Breast epithelium (tissue), 4 donors: ENCODE results near the gene SCN3A. TPM values are rescaled to one million over a fixed set of nuclear protein-coding genes. Genes with fewer than 3 reads are reported as not detected.

Source experiments
- DNase-seq, 2 donors: peaks; one replicate each; pipeline ENCODE4 v3.0.0-alpha.2; 2019; ENCODE audit warnings: low spot score in 2 of 2
- H3K27ac ChIP-seq, 2 donors: fragments of 200-600 bp; sonication (generic) in 1 of 2; one replicate each; pipeline ENCODE4 v1.5.1; 2016 to 2019; ENCODE audit warnings: mild to moderate bottlenecking in 1 of 2
- H3K27me3 ChIP-seq, 2 donors: fragments of 200-600 bp; sonication (generic) in 1 of 2; one replicate each; pipeline versions ENCODE4 v1.5.1 to v1.6.0; 2017 to 2019; ENCODE audit warnings: control low read depth in 1 of 2, mild to moderate bottlenecking in 1 of 2
- H3K36me3 ChIP-seq: fragments of 200-600 bp; one replicate; pipeline ENCODE4 v1.5.1; 2019
- H3K4me1 ChIP-seq, 2 donors: fragments of 200-600 bp; sonication (generic); one replicate each; pipeline ENCODE4 v1.5.1; 2016 to 2019; ENCODE audit warnings: control low read depth in 1 of 2
- H3K4me3 ChIP-seq, 3 donors: fragments of 200-600 bp; sonication (generic); 1 replicate in 2 of 3; 2 replicates in 1 of 3; pipeline ENCODE4 v1.5.1; 2016 to 2019; ENCODE audit warnings: mild to moderate bottlenecking in 3 of 3, moderate library complexity in 2 of 3
- H3K9me3 ChIP-seq, 2 donors: fragments of 200-600 bp; sonication (generic) in 1 of 2; one replicate each; pipeline ENCODE4 v1.5.1; 2016 to 2019; ENCODE audit warnings: control low read depth in 1 of 2
- POLR2A ChIP-seq: fragments of 450-650 bp; IDR thresholded peaks from one replicate; pipeline ENCODE4 v1.6.1; 2016; ENCODE audit warnings: antibody characterized with exemption, mild to moderate bottlenecking, moderate library complexity
- POLR2AphosphoS5 ChIP-seq, 3 donors: sonication (generic); formaldehyde crosslinking; IDR thresholded peaks; one replicate each; pipeline ENCODE4 v1.6.1; 2017; ENCODE audit warnings: antibody characterized with exemption in 3 of 3
- intact Hi-C: fragments of 100-400 bp; cut with DNase I; formaldehyde crosslinking; loops from one replicate; pipeline ENCODE4 v1.15.1; 2023; ENCODE audit warnings: low total_unique reads
- total RNA-seq, 3 donors: library from RNA; depleted of rRNA; stranded (reverse); fragments of >200 nt; gene quantifications; one replicate each; pipeline ENCODE4 v1.1.0, GENCODE V29; 2016
- TF ChIP-seq, protein P1 (sequence below), 3 donors: fragments of 450-650 bp; IDR thresholded peaks; one replicate each; pipeline ENCODE4 v1.5.1; 2016 to 2017; ENCODE audit warnings: antibody characterized with exemption in 3 of 3, mild to moderate bottlenecking in 3 of 3, moderate library complexity in 3 of 3

SCN3A gene
- total RNA-seq, 3 donors from 2014 or later = 0.64 to 5.3 (median 1.6) TPM

GRCh38 chr2:165155152-165155551 lies 48.7 kb downstream of the SCN3A start:
- Histone ChIP-seq H3K4me1 (no peaks in the 10 kb centered on the region), H3K27ac (no peak overlapping the region), H3K9me3 (no peaks in the 10 kb centered on the region), H3K36me3 (no peaks in the 10 kb centered on the region), H3K4me3 (no peak overlapping the region), H3K27me3 (no peaks in the 10 kb centered on the region)
- intact Hi-C loops = no loop called here
- TF ChIP-seq POLR2AphosphoS5 (IDR thresholded peaks at IDR 0.05) (no peak), POLR2A (no peak)
- TF ChIP-seq, protein P1, sequence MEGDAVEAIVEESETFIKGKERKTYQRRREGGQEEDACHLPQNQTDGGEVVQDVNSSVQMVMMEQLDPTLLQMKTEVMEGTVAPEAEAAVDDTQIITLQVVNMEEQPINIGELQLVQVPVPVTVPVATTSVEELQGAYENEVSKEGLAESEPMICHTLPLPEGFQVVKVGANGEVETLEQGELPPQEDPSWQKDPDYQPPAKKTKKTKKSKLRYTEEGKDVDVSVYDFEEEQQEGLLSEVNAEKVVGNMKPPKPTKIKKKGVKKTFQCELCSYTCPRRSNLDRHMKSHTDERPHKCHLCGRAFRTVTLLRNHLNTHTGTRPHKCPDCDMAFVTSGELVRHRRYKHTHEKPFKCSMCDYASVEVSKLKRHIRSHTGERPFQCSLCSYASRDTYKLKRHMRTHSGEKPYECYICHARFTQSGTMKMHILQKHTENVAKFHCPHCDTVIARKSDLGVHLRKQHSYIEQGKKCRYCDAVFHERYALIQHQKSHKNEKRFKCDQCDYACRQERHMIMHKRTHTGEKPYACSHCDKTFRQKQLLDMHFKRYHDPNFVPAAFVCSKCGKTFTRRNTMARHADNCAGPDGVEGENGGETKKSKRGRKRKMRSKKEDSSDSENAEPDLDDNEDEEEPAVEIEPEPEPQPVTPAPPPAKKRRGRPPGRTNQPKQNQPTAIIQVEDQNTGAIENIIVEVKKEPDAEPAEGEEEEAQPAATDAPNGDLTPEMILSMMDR (IDR thresholded peaks at IDR 0.05) = no peak
- no peak for DNase-seq

- intact Hi-C loops = no loop called here
- no peak overlapping the region for H3K4me3 ChIP-seq
- TF ChIP-seq, protein P1 (IDR thresholded peaks at IDR 0.05) = no peak
- no peaks in the 10 kb centered on the region for H3K4me1 ChIP-seq
- DNase-seq = no peak
- no peaks in the 10 kb centered on the region for H3K27me3 ChIP-seq
- H3K9me3 ChIP-seq = no peaks in the 10 kb centered on the region
- H3K36me3 ChIP-seq = no peaks in the 10 kb centered on the region
- no peak overlapping the region for H3K27ac ChIP-seq
These were observed 54.4 kb downstream of the SCN3A start for GRCh38 chr2:165149439-165149838.

DNA sequence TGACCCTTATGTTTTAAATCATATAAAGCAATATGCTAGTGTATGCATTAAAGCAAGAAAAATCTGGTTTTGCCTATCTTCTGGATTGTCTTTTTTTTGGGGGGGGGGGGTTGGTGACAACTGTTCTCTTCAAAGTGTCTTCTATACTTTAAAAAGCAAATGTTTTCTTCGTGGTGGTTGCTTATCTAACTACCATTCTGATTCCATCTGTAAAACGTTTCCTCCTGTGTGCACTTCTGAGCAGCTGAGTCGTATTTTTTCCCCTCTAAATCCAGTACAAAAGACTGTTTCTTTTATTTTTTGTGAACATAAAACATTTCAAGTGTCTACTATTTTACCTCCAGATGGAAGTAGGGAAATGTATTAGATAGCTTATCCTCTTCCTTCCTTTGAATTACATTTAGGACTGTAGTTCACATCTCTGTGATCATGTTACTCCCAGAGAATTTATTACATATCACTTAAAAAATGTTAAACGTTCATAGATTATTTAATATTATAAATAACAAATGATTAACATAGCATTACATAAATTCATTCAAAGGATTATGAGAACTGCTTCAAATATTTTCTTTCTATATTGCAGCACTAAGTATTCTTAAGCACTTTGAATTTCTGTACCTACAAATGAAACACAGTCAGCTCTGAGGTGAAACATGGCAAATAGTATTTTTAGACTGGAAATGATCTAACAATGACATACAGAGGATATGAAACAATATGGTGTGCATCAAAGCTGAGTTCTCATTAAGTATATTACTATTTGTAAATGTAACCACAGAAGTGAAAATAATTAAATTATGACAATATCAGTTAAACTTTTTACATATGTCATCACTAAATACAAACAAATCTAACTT lies 56.4 kb downstream of the SCN3A start:
- no peak for DNase-seq
- H3K4me1 ChIP-seq = no peaks in the 10 kb centered on the region
- no peaks in the 10 kb centered on the region for H3K9me3 ChIP-seq
- H3K27ac ChIP-seq = no peak overlapping the region
- intact Hi-C loops = no loop called here
- TF ChIP-seq POLR2AphosphoS5 (IDR thresholded peaks at IDR 0.05) (no peak), POLR2A (no peak)
- TF ChIP-seq, protein P1 (IDR thresholded peaks at IDR 0.05) = no peak
- no peak overlapping the region for H3K4me3 ChIP-seq
- H3K27me3 ChIP-seq = no peaks in the 10 kb centered on the region
- no peaks in the 10 kb centered on the region for H3K36me3 ChIP-seq

GRCh38 chr2:165144315-165144714 lies 59.5 kb downstream of the SCN3A start:
- no peaks in the 10 kb centered on the region for H3K9me3 ChIP-seq
- TF ChIP-seq POLR2A (no peak), POLR2AphosphoS5 (IDR thresholded peaks at IDR 0.05) (no peak)
- TF ChIP-seq, protein P1 (IDR thresholded peaks at IDR 0.05) = no peak
- H3K4me3 ChIP-seq = no peak overlapping the region
- H3K27ac ChIP-seq = no peak overlapping the region
- no peaks in the 10 kb centered on the region for H3K27me3 ChIP-seq
- intact Hi-C loops = no loop called here
- DNase-seq = no peak
- H3K4me1 ChIP-seq = no peaks in the 10 kb centered on the region
- no peaks in the 10 kb centered on the region for H3K36me3 ChIP-seq

DNA sequence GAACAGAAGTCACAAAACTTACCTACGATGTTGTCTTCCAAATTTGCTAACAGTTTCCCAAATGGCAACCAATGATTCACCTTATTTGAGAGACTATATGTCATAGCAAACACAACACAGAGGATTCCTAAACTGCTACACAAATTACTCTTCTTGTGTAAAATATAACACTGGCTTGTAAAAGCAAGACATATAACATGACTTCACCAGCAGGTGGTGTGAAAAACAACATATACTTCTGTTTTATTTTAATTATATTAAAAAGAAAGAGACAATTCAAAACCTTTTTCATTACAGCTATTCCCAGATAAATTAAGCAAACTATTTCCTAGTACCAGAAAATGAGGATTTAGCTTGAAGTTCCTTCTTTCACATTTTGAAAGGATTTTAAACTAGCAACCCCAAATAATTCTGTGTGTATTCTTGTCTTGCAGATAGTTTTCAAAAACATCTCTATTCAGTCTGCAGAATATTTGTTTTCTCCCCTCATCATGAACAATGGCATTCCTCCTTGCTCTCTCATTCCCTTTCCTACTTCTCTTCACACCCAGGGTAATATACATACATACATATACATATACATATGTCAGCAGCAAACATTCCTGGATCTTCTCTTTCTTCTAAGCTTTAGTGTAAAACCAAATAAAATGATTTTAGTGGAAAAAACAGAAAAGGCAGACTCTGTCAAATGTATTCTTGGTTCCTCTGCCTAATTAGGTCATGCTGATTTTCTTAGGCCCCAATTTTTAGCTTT lies 62.1 kb downstream of the SCN3A start:
- no peak for DNase-seq
- TF ChIP-seq POLR2A = no peak
- TF ChIP-seq, protein P1 (IDR thresholded peaks at IDR 0.05) = no peak
- TF ChIP-seq POLR2AphosphoS5 (IDR thresholded peaks at IDR 0.05) = no peak

More for the DNA sequence above, 62.1 kb downstream of the SCN3A start:
- no peaks in the 10 kb centered on the region for H3K36me3 ChIP-seq
- H3K27ac ChIP-seq = no peak overlapping the region
- no peaks in the 10 kb centered on the region for H3K9me3 ChIP-seq
- H3K27me3 ChIP-seq = no peaks in the 10 kb centered on the region
- no peak overlapping the region for H3K4me3 ChIP-seq
- H3K4me1 ChIP-seq = no peaks in the 10 kb centered on the region
- intact Hi-C loops = no loop called here
